Right lobe of liver (tissue), 4 donors: ENCODE measurements around the gene KDM4B.

Experiments
- POLR2A ChIP-seq: fragments of 450-650 bp; IDR thresholded peaks from one replicate; pipeline ENCODE4 v1.6.1; 2017; ENCODE audit warnings: antibody characterized with exemption, mild to moderate bottlenecking
- TF ChIP-seq, protein P1 (sequence below), 4 donors: fragments of 200-600 bp in 3 of 4; fragments of 450-650 bp in 1 of 4; IDR thresholded peaks; one replicate each; pipeline versions ENCODE4 v1.5.1 to v1.8.0; 2016 to 2022; ENCODE audit warnings: antibody characterized with exemption in 4 of 4, mild to moderate bottlenecking in 2 of 4
- donor health status: DM: no; HTN: no; CAD: no.
- donor health status: DM: no; HTN: no; CAD: no.
- donor health status: DM: no; HTN: yes; CAD: no.

DNA sequence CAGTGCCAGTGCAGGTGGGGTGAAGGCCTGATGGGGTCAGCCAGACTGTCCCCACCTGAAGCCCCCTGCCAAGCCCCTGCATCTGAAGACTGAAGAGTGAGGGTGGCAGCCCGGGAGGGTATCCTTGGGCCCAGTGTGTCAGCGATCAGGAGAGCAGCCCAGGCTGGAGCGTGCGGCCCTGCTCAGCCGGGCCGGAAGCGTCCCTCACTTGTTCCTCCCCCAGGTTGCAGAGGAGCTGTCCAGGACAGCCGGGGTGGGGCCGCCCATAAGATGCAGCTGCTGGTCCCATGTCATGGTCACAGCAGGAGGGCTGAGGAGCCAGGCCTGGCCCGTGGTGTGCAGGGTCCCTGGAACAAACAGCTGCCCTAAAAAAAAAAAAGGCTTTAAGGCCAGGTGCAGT lies 55.4 kb downstream of the KDM4B start:
- TF ChIP-seq, protein P1, sequence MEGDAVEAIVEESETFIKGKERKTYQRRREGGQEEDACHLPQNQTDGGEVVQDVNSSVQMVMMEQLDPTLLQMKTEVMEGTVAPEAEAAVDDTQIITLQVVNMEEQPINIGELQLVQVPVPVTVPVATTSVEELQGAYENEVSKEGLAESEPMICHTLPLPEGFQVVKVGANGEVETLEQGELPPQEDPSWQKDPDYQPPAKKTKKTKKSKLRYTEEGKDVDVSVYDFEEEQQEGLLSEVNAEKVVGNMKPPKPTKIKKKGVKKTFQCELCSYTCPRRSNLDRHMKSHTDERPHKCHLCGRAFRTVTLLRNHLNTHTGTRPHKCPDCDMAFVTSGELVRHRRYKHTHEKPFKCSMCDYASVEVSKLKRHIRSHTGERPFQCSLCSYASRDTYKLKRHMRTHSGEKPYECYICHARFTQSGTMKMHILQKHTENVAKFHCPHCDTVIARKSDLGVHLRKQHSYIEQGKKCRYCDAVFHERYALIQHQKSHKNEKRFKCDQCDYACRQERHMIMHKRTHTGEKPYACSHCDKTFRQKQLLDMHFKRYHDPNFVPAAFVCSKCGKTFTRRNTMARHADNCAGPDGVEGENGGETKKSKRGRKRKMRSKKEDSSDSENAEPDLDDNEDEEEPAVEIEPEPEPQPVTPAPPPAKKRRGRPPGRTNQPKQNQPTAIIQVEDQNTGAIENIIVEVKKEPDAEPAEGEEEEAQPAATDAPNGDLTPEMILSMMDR (IDR thresholded peaks at IDR 0.05): no peak
- no peak for TF ChIP-seq POLR2A
